CD14-positive monocyte (primary cell): ENCODE results near the gene UNC5C. TPM values are rescaled to one million over a fixed set of nuclear protein-coding genes. Genes with fewer than 3 reads are reported as not detected.

Experiments
- DNase-seq, 3 donors: peaks; one replicate each; pipeline ENCODE4 v3.0.0-alpha.2; 2011 to 2022
- H2AFZ ChIP-seq: 2 replicates; pipeline ENCODE4 v1.6.0; 2012; ENCODE audit warnings: mild to moderate bottlenecking, low read depth, low read length, inconsistent platforms; ENCODE audit not compliant: insufficient read depth, poor library complexity, severe bottlenecking
- H3K27ac ChIP-seq, 2 donors: 1 replicate in 1 of 2; 2 replicates in 1 of 2; pipeline ENCODE4 v1.5.1; 2012 to 2013; ENCODE audit warnings: low read length in 2 of 2, control low read depth in 1 of 2, inconsistent platforms in 1 of 2, low read depth in 1 of 2, mild to moderate bottlenecking in 1 of 2
- H3K27me3 ChIP-seq, 2 donors: one replicate each; pipeline versions ENCODE4 v1.6.0 to v1.6.1; 2011 to 2013; ENCODE audit warnings: low read length in 2 of 2; ENCODE audit not compliant: control insufficient read depth in 2 of 2, insufficient read depth in 2 of 2
- H3K36me3 ChIP-seq, 2 donors: replicated peaks in 1 of 2; 1 replicate in 1 of 2; 2 replicates in 1 of 2; pipeline versions ENCODE4 v1.5.1 to v1.6.1; 2012 to 2013; ENCODE audit warnings: low read length in 2 of 2, control low read depth in 1 of 2, inconsistent platforms in 1 of 2, mild to moderate bottlenecking in 1 of 2; ENCODE audit not compliant: insufficient read depth in 2 of 2, control insufficient read depth in 1 of 2
- H3K4me1 ChIP-seq, 2 donors: 1 replicate in 1 of 2; 2 replicates in 1 of 2; pipeline versions ENCODE4 v1.5.1 to v1.6.1; 2012 to 2013; ENCODE audit warnings: low read length in 2 of 2, control low read depth in 1 of 2, inconsistent platforms in 1 of 2, mild to moderate bottlenecking in 1 of 2, moderate library complexity in 1 of 2; ENCODE audit not compliant: insufficient read depth in 2 of 2, control insufficient read depth in 1 of 2
- H3K4me2 ChIP-seq: replicated peaks from 2 replicates; pipeline ENCODE3; 2012; ENCODE audit warnings: low read length, moderate library complexity, mild to moderate bottlenecking; ENCODE audit not compliant: poor library complexity, severe bottlenecking; ENCODE audit errors: extremely low read depth
- H3K4me3 ChIP-seq, 3 experiments: fragments of 200-600 bp in 1 of 3; sonication (generic) in 1 of 3; replicated peaks in 1 of 3; 1 replicate in 2 of 3; 2 replicates in 1 of 3; pipeline ENCODE4 v1.5.1; 2011 to 2013; ENCODE audit warnings: low read length in 3 of 3, mild to moderate bottlenecking in 3 of 3, control low read depth in 2 of 3, low read depth in 2 of 3, inconsistent platforms in 1 of 3, moderate library complexity in 1 of 3
- H3K79me2 ChIP-seq: 2 replicates; pipeline ENCODE4 v1.6.0; 2012; ENCODE audit warnings: mild to moderate bottlenecking, control low read depth, inconsistent platforms, low read length, moderate library complexity; ENCODE audit not compliant: insufficient read depth
- H3K9ac ChIP-seq: 2 replicates; pipeline ENCODE4 v1.6.0; 2017; ENCODE audit warnings: low read length, mild to moderate bottlenecking; ENCODE audit not compliant: insufficient read depth, poor library complexity, severe bottlenecking
- H3K9me3 ChIP-seq, 2 donors: replicated peaks in 1 of 2; 1 replicate in 1 of 2; 2 replicates in 1 of 2; pipeline versions ENCODE4 v1.5.1 to v1.6.1; 2012 to 2013; ENCODE audit warnings: low read length in 2 of 2, control low read depth in 1 of 2; ENCODE audit not compliant: control insufficient read depth in 1 of 2, insufficient read depth in 1 of 2
- H4K20me1 ChIP-seq: 2 replicates; pipeline ENCODE4 v1.6.0; 2012; ENCODE audit warnings: mild to moderate bottlenecking, low read length, control low read depth, moderate library complexity; ENCODE audit not compliant: insufficient read depth
- H3K27ac Mint-ChIP-seq, 7 donors: one replicate each; pipeline ENCODE4 v1.8.0; 2020; ENCODE audit warnings: mild to moderate bottlenecking in 7 of 7, mixed read lengths in 7 of 7, moderate library complexity in 6 of 7, inconsistent platforms in 2 of 7
- H3K27me3 Mint-ChIP-seq, 3 donors: one replicate each; pipeline ENCODE4 v1.8.0; 2021 to 2022; ENCODE audit warnings: low read depth in 3 of 3, mild to moderate bottlenecking in 3 of 3, mixed read lengths in 3 of 3, moderate library complexity in 3 of 3, inconsistent platforms in 1 of 3
- H3K36me3 Mint-ChIP-seq, 2 donors: one replicate each; pipeline ENCODE4 v1.8.0; 2020; ENCODE audit warnings: mixed read lengths in 2 of 2, inconsistent platforms in 1 of 2, mild to moderate bottlenecking in 1 of 2
- H3K4me1 Mint-ChIP-seq: one replicate; pipeline ENCODE4 v1.8.0; 2020; ENCODE audit warnings: mild to moderate bottlenecking, mixed read lengths
- H3K4me3 Mint-ChIP-seq, 2 donors: one replicate each; pipeline ENCODE4 v1.8.0; 2020; ENCODE audit warnings: mild to moderate bottlenecking in 2 of 2, mixed read lengths in 2 of 2, moderate library complexity in 1 of 2
- H3K9me3 Mint-ChIP-seq, 7 donors: one replicate each; pipeline ENCODE4 v1.8.0; 2020 to 2022; ENCODE audit warnings: mixed read lengths in 7 of 7, mild to moderate bottlenecking in 6 of 7, moderate library complexity in 6 of 7, inconsistent platforms in 2 of 7
- WGBS: methylation state at CpG from one replicate; pipeline ENCODE4 v1.1.5; 2013; ENCODE audit warnings: missing lambda C conversion rate; ENCODE audit not compliant: insufficient coverage; 5-methylcytosine and 5-hydroxymethylcytosine counted together
- intact Hi-C, 2 donors: fragments of 100-400 bp; cut with micrococcal nuclease; formaldehyde crosslinking; loops; one replicate each; pipeline versions ENCODE4 v1.15.0 to v1.15.1; 2023
- polyA plus RNA-seq, 3 donors: library from polyadenylated mRNA; depleted of rRNA in 1 of 3; unstranded in 2 of 3; stranded (reverse) in 1 of 3; fragments of 300-500 nt in 2 of 3; fragments of >200 nt in 1 of 3; fragmentation: Illumina TruSeq in 2 of 3; gene quantifications; 1 replicate in 2 of 3; 2 replicates in 1 of 3; pipeline ENCODE4 v1.2.3, GENCODE V29; 2012 to 2021
- TF ChIP-seq, protein P1 (sequence below): fragments of 200-600 bp; IDR thresholded peaks from one replicate; pipeline ENCODE4 v1.8.0; 2022; ENCODE audit warnings: antibody characterized with exemption, mild to moderate bottlenecking

Gene UNC5C
- polyA plus RNA-seq, 3 donors: 0.03 TPM; not detected in 2

GRCh38 chr4:95151255-95151654 lies 397.5 kb downstream of the UNC5C start:
- no peaks in the 10 kb centered on the region for H3K9me3 Mint-ChIP-seq
- DNase-seq: no peak
- H3K79me2 ChIP-seq: no peaks in the 10 kb centered on the region
- no peak overlapping the region for H3K27ac ChIP-seq
- H3K4me3 ChIP-seq: no peak overlapping the region
- no peak overlapping the region for H3K9ac ChIP-seq
- TF ChIP-seq, protein P1, sequence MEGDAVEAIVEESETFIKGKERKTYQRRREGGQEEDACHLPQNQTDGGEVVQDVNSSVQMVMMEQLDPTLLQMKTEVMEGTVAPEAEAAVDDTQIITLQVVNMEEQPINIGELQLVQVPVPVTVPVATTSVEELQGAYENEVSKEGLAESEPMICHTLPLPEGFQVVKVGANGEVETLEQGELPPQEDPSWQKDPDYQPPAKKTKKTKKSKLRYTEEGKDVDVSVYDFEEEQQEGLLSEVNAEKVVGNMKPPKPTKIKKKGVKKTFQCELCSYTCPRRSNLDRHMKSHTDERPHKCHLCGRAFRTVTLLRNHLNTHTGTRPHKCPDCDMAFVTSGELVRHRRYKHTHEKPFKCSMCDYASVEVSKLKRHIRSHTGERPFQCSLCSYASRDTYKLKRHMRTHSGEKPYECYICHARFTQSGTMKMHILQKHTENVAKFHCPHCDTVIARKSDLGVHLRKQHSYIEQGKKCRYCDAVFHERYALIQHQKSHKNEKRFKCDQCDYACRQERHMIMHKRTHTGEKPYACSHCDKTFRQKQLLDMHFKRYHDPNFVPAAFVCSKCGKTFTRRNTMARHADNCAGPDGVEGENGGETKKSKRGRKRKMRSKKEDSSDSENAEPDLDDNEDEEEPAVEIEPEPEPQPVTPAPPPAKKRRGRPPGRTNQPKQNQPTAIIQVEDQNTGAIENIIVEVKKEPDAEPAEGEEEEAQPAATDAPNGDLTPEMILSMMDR: no peak
- no peaks in the 10 kb centered on the region for H3K9me3 ChIP-seq
- H3K36me3 ChIP-seq: no peaks in the 10 kb centered on the region
- no peaks in the 10 kb centered on the region for H3K27me3 ChIP-seq
- peaks cover 0 to 2% (median 0%) of the 10 kb centered on the region in 3 donors for H3K27me3 Mint-ChIP-seq
- H3K4me1 Mint-ChIP-seq: peaks cover 3% of the 10 kb centered on the region
- intact Hi-C loops: loop anchor here in 1 of 2 donors (10.0 kb wide), 1 partner anchor 1204 kb away; no protein-coding TSS in a partner anchor
- no peaks in the 10 kb centered on the region for H3K36me3 Mint-ChIP-seq
- H4K20me1 ChIP-seq: no peaks in the 10 kb centered on the region
- H3K4me2 ChIP-seq: no peak overlapping the region
- no peak overlapping the region for H2AFZ ChIP-seq
- no peaks in the 10 kb centered on the region for H3K4me1 ChIP-seq
- no CpG with 5 or more reads among the region's 3 CpGs for WGBS
- H3K27ac Mint-ChIP-seq: no peak overlapping the region
- no peak overlapping the region for H3K4me3 Mint-ChIP-seq

DNA sequence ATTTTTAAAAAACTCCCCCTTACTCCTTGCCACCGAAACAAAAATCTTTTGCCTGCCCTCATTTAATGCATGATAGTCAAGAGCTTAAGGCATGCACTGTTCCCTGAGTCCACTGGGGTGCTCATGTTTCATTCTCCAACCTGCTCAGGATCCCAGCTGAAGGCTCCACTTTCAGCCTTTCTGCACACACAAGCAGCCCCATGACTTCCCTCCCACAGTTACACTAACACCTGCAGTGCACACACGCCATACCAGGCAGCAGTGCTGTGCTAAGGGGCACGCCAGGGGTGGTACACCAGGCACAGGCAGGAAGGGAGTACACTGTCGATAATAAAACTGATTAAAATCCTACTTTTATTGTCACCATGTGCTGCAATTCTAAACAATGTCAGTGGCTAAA lies 405.8 kb downstream of the UNC5C start:
- H3K4me1 ChIP-seq: no peaks in the 10 kb centered on the region
- no peak for DNase-seq
- WGBS: 86% methylated on average over 2 of the region's 4 CpGs
- H4K20me1 ChIP-seq: no peaks in the 10 kb centered on the region
- no peak overlapping the region for H3K4me2 ChIP-seq
- no peaks in the 10 kb centered on the region for H3K27me3 ChIP-seq
- H3K4me1 Mint-ChIP-seq: no peaks in the 10 kb centered on the region
- H3K9me3 ChIP-seq: peaks cover 5 to 6% of the 10 kb centered on the region in 2 donors
- H3K4me3 ChIP-seq: no peak overlapping the region
- no peak overlapping the region for H3K4me3 Mint-ChIP-seq
- no peaks in the 10 kb centered on the region for H3K36me3 Mint-ChIP-seq
- intact Hi-C loops: no loop called here
- no peaks in the 10 kb centered on the region for H3K36me3 ChIP-seq
- TF ChIP-seq, protein P1: no peak
- no peak overlapping the region for H2AFZ ChIP-seq
- peaks cover 0 to 11% (median 8%) of the 10 kb centered on the region in 7 donors for H3K9me3 Mint-ChIP-seq
- H3K27ac ChIP-seq: no peak overlapping the region
- H3K27me3 Mint-ChIP-seq: peaks cover 0 to 2% (median 0%) of the 10 kb centered on the region in 3 donors
- no peaks in the 10 kb centered on the region for H3K79me2 ChIP-seq
- H3K9ac ChIP-seq: no peak overlapping the region
- no peak overlapping the region for H3K27ac Mint-ChIP-seq
